Ishikawa (cell line): ENCODE measurements around the gene BMPR1A.

Source experiments
- CEBPB ChIP-seq: IDR thresholded peaks from 2 replicates; pipeline ENCODE4 v1.6.1; 2012
- CREB1 ChIP-seq: IDR thresholded peaks from 2 replicates; pipeline ENCODE4 v1.6.1; 2012; ENCODE audit warnings: low read depth
- EP300 ChIP-seq: IDR thresholded peaks from 2 replicates; pipeline ENCODE4 v1.6.1; 2012; ENCODE audit warnings: borderline replicate concordance
- FOXM1 ChIP-seq: IDR thresholded peaks from 2 replicates; pipeline ENCODE4 v1.6.1; 2012; ENCODE audit warnings: low read depth, borderline replicate concordance
- MAX ChIP-seq: IDR thresholded peaks from 2 replicates; pipeline ENCODE4 v1.6.1; 2012
- NFIC ChIP-seq: IDR thresholded peaks from 2 replicates; pipeline ENCODE4 v1.6.1; 2012
- RAD21 ChIP-seq: IDR thresholded peaks from 2 replicates; pipeline ENCODE4 v1.6.1; 2012; ENCODE audit warnings: low read depth
- REST ChIP-seq: IDR thresholded peaks from 2 replicates; pipeline ENCODE4 v1.6.1; 2012; ENCODE audit warnings: low read depth, mild to moderate bottlenecking
- USF1 ChIP-seq: IDR thresholded peaks from 2 replicates; pipeline ENCODE4 v1.6.1; 2012
- YY1 ChIP-seq: IDR thresholded peaks from 2 replicates; pipeline ENCODE4 v1.6.1; 2012; ENCODE audit warnings: low read depth
- ZBTB7A ChIP-seq: IDR thresholded peaks from 2 replicates; pipeline ENCODE4 v1.6.1; 2012; ENCODE audit warnings: low read depth

GRCh38 chr10:86837663-86838062, 81.2 kb downstream of the BMPR1A start:
- TF ChIP-seq REST (no peak), YY1 (no peak), MAX (no peak), EP300 (no peak), CEBPB (no peak), RAD21 (no peak), CREB1 (no peak), NFIC (no peak), FOXM1 (no peak), USF1 (no peak), ZBTB7A (no peak)
